Measurements from ENCODE around the gene PKNOX2.

PKNOX2 gene

DNA sequence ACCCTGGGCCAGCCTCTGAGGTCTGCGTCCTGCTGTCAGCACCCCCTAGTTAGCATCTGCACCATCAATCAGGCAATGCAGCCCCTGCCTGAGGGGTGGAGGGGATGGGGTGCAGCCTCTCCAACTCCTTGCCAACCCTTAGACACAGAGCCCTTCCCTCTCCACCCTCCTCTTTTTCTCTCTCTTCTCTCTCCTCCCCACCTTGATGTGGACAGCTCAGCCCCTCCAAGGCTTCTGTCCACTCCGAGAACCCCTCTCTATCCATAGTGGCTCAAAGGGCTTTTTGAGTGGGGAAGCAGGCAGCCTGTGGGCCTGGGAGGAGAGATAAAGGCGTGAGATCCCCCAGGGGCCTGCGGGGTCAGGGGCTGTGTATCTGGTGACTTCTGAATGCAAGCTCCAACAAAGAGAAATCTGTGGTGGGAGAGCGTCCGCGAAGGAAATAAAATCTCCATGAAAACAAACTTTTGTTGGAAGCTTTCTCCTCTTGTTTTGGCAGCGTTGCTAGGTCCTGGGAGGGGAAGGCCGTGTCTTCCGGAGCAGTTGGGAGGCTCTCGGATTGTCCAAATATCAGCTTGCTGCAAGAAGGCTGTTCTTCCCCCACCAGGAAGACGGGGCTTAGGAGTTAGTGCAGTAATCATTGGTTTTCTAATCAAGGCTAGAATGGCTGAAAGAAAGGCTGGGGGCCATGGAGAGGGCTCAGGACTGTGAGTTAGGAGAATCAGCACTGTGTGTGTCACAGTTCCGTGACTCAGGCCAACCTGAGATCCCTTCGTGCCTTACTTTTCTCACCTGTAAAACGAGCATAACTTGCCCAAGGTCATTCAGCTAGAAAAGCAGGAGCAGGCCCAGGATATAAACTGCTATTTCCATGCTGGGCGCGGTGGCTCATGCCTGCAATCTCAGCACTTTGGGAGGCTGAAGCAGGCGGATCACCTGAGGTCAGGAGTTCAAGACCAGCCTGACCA, 50.3 kb downstream of the PKNOX2 start:
- DNase-seq (no peak), ATAC-seq (ENCODE audit: insufficient read depth, low read depth) (no peak)
- Histone ChIP-seq H3K9ac (ENCODE audit: low read depth, low read length) (no peak overlapping the region), H3K27me3 (ENCODE audit: insufficient read depth, low read length, poor library complexity) (peaks cover 29% of the 10 kb centered on the region), H3K27ac (ENCODE audit: low read length) (no peak overlapping the region), H3K79me2 (ENCODE audit: insufficient read depth, low read length) (no peaks in the 10 kb centered on the region), H3K4me1 (ENCODE audit: insufficient read depth, low read length) (no peaks in the 10 kb centered on the region), H3K9me3 (ENCODE audit: insufficient read depth, low read length, severe bottlenecking) (no peaks in the 10 kb centered on the region), H3K4me2 (ENCODE audit: insufficient read depth, low read length) (no peak overlapping the region), H3K4me3 (ENCODE audit: low read depth in 1 of 2, low read length in 2 of 2) (no peak overlapping the region), H3K36me3 (ENCODE audit: insufficient read depth, low read length) (no peaks in the 10 kb centered on the region), H4K20me1 (ENCODE audit: insufficient read depth, low read length) (no peaks in the 10 kb centered on the region), H2AFZ (ENCODE audit: low read depth, low read length) (no peak overlapping the region)
- TF ChIP-seq EZH2 (IDR thresholded peaks at IDR 0.05; ENCODE audit: borderline replicate concordance, low read depth, low read length, severe bottlenecking) = no peak
- TF ChIP-seq, protein P1, sequence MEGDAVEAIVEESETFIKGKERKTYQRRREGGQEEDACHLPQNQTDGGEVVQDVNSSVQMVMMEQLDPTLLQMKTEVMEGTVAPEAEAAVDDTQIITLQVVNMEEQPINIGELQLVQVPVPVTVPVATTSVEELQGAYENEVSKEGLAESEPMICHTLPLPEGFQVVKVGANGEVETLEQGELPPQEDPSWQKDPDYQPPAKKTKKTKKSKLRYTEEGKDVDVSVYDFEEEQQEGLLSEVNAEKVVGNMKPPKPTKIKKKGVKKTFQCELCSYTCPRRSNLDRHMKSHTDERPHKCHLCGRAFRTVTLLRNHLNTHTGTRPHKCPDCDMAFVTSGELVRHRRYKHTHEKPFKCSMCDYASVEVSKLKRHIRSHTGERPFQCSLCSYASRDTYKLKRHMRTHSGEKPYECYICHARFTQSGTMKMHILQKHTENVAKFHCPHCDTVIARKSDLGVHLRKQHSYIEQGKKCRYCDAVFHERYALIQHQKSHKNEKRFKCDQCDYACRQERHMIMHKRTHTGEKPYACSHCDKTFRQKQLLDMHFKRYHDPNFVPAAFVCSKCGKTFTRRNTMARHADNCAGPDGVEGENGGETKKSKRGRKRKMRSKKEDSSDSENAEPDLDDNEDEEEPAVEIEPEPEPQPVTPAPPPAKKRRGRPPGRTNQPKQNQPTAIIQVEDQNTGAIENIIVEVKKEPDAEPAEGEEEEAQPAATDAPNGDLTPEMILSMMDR (IDR thresholded peaks at IDR 0.05; ENCODE audit: borderline replicate concordance, extremely low read depth, low read length, poor library complexity, severe bottlenecking) = no peak

DNA sequence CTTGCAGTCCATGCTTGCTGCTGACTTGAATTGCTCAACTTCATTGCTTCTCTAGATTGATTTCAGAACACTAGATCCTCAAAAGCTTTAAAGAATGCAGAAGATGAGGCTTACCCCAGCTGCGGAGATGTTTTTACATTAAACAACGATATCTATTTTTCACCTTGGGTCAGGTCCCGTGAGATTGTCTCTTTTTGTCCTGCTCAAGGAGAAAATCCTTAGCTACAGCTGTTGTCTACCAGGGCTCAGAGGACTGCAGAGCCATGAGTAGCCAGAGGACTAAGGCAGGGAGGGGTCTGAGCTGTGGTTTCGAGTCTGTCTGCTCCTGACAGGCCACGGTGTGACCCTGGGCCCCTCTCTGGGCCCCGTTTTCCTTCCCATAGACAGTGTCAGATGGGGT, 51.4 kb downstream of the PKNOX2 start:
- no peak overlapping the region for H2AFZ ChIP-seq (ENCODE audit: low read depth, low read length)
- H3K9me3 ChIP-seq (ENCODE audit: insufficient read depth, low read length, severe bottlenecking) = no peaks in the 10 kb centered on the region
- no peak overlapping the region for H3K27ac ChIP-seq (ENCODE audit: low read length)
- H4K20me1 ChIP-seq (ENCODE audit: insufficient read depth, low read length) = no peaks in the 10 kb centered on the region
- no peak overlapping the region for H3K4me3 ChIP-seq (ENCODE audit: low read depth in 1 of 2, low read length in 2 of 2)
- DNase-seq (no peak), ATAC-seq (ENCODE audit: insufficient read depth, low read depth) (no peak)
- no peaks in the 10 kb centered on the region for H3K36me3 ChIP-seq (ENCODE audit: insufficient read depth, low read length)
- no peak overlapping the region for H3K9ac ChIP-seq (ENCODE audit: low read depth, low read length)
- H3K4me2 ChIP-seq (ENCODE audit: insufficient read depth, low read length) = no peak overlapping the region
- no peaks in the 10 kb centered on the region for H3K79me2 ChIP-seq (ENCODE audit: insufficient read depth, low read length)
- no peaks in the 10 kb centered on the region for H3K4me1 ChIP-seq (ENCODE audit: insufficient read depth, low read length)
- H3K27me3 ChIP-seq (ENCODE audit: insufficient read depth, low read length, poor library complexity) = peaks cover 25% of the 10 kb centered on the region
- no peak for TF ChIP-seq EZH2 (IDR thresholded peaks at IDR 0.05; ENCODE audit: borderline replicate concordance, low read depth, low read length, severe bottlenecking)
- TF ChIP-seq, protein P1 (IDR thresholded peaks at IDR 0.05; ENCODE audit: borderline replicate concordance, extremely low read depth, low read length, poor library complexity, severe bottlenecking) = no peak

DNA sequence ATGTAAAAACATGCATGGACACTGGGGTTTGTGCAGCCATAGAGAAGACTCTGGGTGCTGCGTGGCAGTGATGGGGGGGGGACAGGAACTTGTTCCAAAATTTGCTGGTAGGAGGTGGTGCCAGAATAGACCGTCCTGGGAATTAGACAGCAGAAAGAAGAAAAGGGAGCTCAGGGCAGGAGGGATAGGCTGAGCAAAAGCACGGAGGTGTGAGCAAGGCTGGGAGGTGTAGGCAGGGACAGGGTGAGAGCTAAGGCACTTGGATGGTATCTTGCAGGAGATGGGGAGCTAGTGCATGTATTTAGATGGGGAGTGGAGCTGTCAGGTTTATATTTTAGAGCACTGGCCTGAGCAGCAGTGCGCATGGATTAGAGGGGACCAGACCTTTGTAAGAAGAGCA, 53.8 kb downstream of the PKNOX2 start:
- Histone ChIP-seq H3K79me2 (ENCODE audit: insufficient read depth, low read length) (no peaks in the 10 kb centered on the region), H3K9ac (ENCODE audit: low read depth, low read length) (no peak overlapping the region), H3K4me1 (ENCODE audit: insufficient read depth, low read length) (no peaks in the 10 kb centered on the region), H4K20me1 (ENCODE audit: insufficient read depth, low read length) (0 out of 2 replicates have a peak, but pooled peaks cover 3% of the 10 kb centered on the region), H3K27me3 (ENCODE audit: insufficient read depth, low read length, poor library complexity) (peaks cover 18% of the 10 kb centered on the region), H2AFZ (ENCODE audit: low read depth, low read length) (no peak overlapping the region), H3K4me3 (ENCODE audit: low read depth in 1 of 2, low read length in 2 of 2) (no peak overlapping the region), H3K36me3 (ENCODE audit: insufficient read depth, low read length) (no peaks in the 10 kb centered on the region), H3K9me3 (ENCODE audit: insufficient read depth, low read length, severe bottlenecking) (no peaks in the 10 kb centered on the region), H3K27ac (ENCODE audit: low read length) (no peak overlapping the region), H3K4me2 (ENCODE audit: insufficient read depth, low read length) (no peak overlapping the region)
- DNase-seq (no peak), ATAC-seq (ENCODE audit: insufficient read depth, low read depth) (no peak)
- TF ChIP-seq, protein P1 (IDR thresholded peaks at IDR 0.05; ENCODE audit: borderline replicate concordance, extremely low read depth, low read length, poor library complexity, severe bottlenecking) = no peak
- no peak for TF ChIP-seq EZH2 (IDR thresholded peaks at IDR 0.05; ENCODE audit: borderline replicate concordance, low read depth, low read length, severe bottlenecking)
